Lower lobe of right lung (tissue), 2 donors: ENCODE results near the gene ACAT1. TPM values are rescaled to one million over a fixed set of nuclear protein-coding genes. Genes with fewer than 3 reads are reported as not detected.

Experiments
- ATAC-seq, 2 donors: fragments of 200-7000 bp; cut with Tn5 transposase; one replicate each; pipeline ENCODE4 v1.9.1; 2020 to 2022; ENCODE audit warnings: mild to moderate bottlenecking in 2 of 2, moderate library complexity in 2 of 2
- DNase-seq: peaks from one replicate; pipeline ENCODE4 v3.0.0-alpha.2; 2020
- H3K27ac ChIP-seq: fragments of 200-600 bp; one replicate; pipeline ENCODE4 v1.8.0; 2022
- H3K27me3 ChIP-seq: fragments of 200-600 bp; one replicate; pipeline ENCODE4 v1.8.0; 2022; ENCODE audit warnings: low read depth
- H3K36me3 ChIP-seq: fragments of 200-600 bp; one replicate; pipeline ENCODE4 v1.8.0; 2022; ENCODE audit warnings: mild to moderate bottlenecking
- H3K4me1 ChIP-seq: fragments of 200-600 bp; one replicate; pipeline ENCODE4 v1.8.0; 2022
- H3K4me3 ChIP-seq: fragments of 200-600 bp; one replicate; pipeline ENCODE4 v1.8.0; 2022; ENCODE audit warnings: mild to moderate bottlenecking
- H3K9me3 ChIP-seq: fragments of 200-600 bp; one replicate; pipeline ENCODE4 v1.8.0; 2022
- CTCF ChIP-seq: fragments of 200-600 bp; IDR thresholded peaks from one replicate; pipeline ENCODE4 v1.8.0; 2022; ENCODE audit warnings: antibody characterized with exemption, mild to moderate bottlenecking
- intact Hi-C: fragments of 100-400 bp; cut with DNase I; formaldehyde crosslinking; loops from one replicate; pipeline ENCODE4 v1.11.0; 2022
- total RNA-seq: library from RNA; stranded (reverse); fragmentation: NEBNext Ultra II Directional; extraction: Animal tissue kit (Norgen Biotek cat#: 25700); gene quantifications from one replicate; pipeline ENCODE4 v1.2.1, GENCODE V29; 2021
- donor health status: DM: no; HTN: yes; CAD: no; lungs with severe emphysema.

ACAT1 gene
- total RNA-seq, 1 donor from 2014 or later, result 69.4 TPM

- Histone ChIP-seq H3K27me3 (no peaks in the 10 kb centered on the region), H3K4me1 (peaks cover 10% of the 10 kb centered on the region), H3K36me3 (peaks cover 80% of the 10 kb centered on the region), H3K27ac (no peak overlapping the region), H3K4me3 (no peak overlapping the region), H3K9me3 (no peaks in the 10 kb centered on the region)
- no peak for ATAC-seq
- TF ChIP-seq CTCF, result no peak
- no peak for DNase-seq
- intact Hi-C loops, result no loop called here
Observed at GRCh38 chr11:108135845-108136544, 14.6 kb downstream of the ACAT1 start.

- no peak for DNase-seq
- Histone ChIP-seq H3K36me3 (peaks cover 88% of the 10 kb centered on the region), H3K27me3 (no peaks in the 10 kb centered on the region), H3K9me3 (no peaks in the 10 kb centered on the region), H3K4me1 (no peaks in the 10 kb centered on the region), H3K27ac (no peak overlapping the region), H3K4me3 (no peak overlapping the region)
- intact Hi-C loops, result no loop called here
- TF ChIP-seq CTCF, result no peak
- ATAC-seq, result no peak
Observed at GRCh38 chr11:108137212-108137611, 15.8 kb downstream of the ACAT1 start.

- H3K27me3 ChIP-seq, result no peaks in the 10 kb centered on the region
- no peaks in the 10 kb centered on the region for H3K9me3 ChIP-seq
- H3K4me3 ChIP-seq, result no peak overlapping the region
- no peak for TF ChIP-seq CTCF
- no peaks in the 10 kb centered on the region for H3K4me1 ChIP-seq
- no peak overlapping the region for H3K27ac ChIP-seq
- no peak for DNase-seq
- peaks cover 100% of the 10 kb centered on the region for H3K36me3 ChIP-seq
- intact Hi-C loops, result no loop called here
- no peak for ATAC-seq
Observed at GRCh38 chr11:108142304-108142703, 20.9 kb downstream of the ACAT1 start.

GRCh38 chr11:108144615-108145014 lies 23.2 kb downstream of the ACAT1 start:
- no peak for ATAC-seq
- Histone ChIP-seq H3K36me3 (peaks cover 100% of the 10 kb centered on the region), H3K4me1 (no peaks in the 10 kb centered on the region), H3K27ac (no peak overlapping the region), H3K9me3 (no peaks in the 10 kb centered on the region), H3K27me3 (no peaks in the 10 kb centered on the region), H3K4me3 (no peak overlapping the region)
- intact Hi-C loops, result no loop called here
- DNase-seq, result no peak
- TF ChIP-seq CTCF, result no peak

- Histone ChIP-seq H3K4me1 (no peaks in the 10 kb centered on the region), H3K36me3 (peaks cover 100% of the 10 kb centered on the region), H3K27ac (no peak overlapping the region), H3K27me3 (no peaks in the 10 kb centered on the region), H3K4me3 (no peak overlapping the region), H3K9me3 (no peaks in the 10 kb centered on the region)
- ATAC-seq, result no peak
- intact Hi-C loops, result no loop called here
- no peak for TF ChIP-seq CTCF
- no peak for DNase-seq
Observed at GRCh38 chr11:108147150-108147549, 25.8 kb downstream of the ACAT1 start.
